Measurements from ENCODE around the gene AKR1C1.

GRCh38 chr10:5018134-5018533 is 54.9 kb downstream of the AKR1C1 start:
- TF ChIP-seq, protein P1, sequence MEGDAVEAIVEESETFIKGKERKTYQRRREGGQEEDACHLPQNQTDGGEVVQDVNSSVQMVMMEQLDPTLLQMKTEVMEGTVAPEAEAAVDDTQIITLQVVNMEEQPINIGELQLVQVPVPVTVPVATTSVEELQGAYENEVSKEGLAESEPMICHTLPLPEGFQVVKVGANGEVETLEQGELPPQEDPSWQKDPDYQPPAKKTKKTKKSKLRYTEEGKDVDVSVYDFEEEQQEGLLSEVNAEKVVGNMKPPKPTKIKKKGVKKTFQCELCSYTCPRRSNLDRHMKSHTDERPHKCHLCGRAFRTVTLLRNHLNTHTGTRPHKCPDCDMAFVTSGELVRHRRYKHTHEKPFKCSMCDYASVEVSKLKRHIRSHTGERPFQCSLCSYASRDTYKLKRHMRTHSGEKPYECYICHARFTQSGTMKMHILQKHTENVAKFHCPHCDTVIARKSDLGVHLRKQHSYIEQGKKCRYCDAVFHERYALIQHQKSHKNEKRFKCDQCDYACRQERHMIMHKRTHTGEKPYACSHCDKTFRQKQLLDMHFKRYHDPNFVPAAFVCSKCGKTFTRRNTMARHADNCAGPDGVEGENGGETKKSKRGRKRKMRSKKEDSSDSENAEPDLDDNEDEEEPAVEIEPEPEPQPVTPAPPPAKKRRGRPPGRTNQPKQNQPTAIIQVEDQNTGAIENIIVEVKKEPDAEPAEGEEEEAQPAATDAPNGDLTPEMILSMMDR (IDR thresholded peaks at IDR 0.05): no peak
- TF ChIP-seq POLR2AphosphoS5 (IDR thresholded peaks at IDR 0.05; ENCODE audit: low read depth, low read length): no peak
- no peak for TF ChIP-seq TCF7L2 (IDR thresholded peaks at IDR 0.05; ENCODE audit: low read depth, low read length)
- no peak for TF ChIP-seq SIN3A (IDR thresholded peaks at IDR 0.05; ENCODE audit: borderline replicate concordance, insufficient read depth, low read depth, low read length)

Data from Panc1 (cell line).